Stimulated activated CD8-positive, alpha-beta memory T cell treated with anti-CD3 and anti-CD28 coated beads, Interleukin-15, amount 100 ng/mL, for 1 hour (primary cell): ENCODE results near the gene TMEM43.
A peak's percentile ranks its signal among the peaks of the same experiment; 100 is the strongest.
"Not testable (repeated sequence)": the region's sequence is repeated elsewhere in the genome, so short reads cannot be mapped to it uniquely, and the experiment has no call there.

ENCODE experiments used
- DNase-seq: peaks from one replicate; pipeline ENCODE4 v3.0.0-alpha.2; 2020; ENCODE audit warnings: low read depth

The TMEM43 gene

GRCh38 chr3:14124615-14125192 is at the start of gene TMEM43, which contains the start of gene CHCHD4:
Gene TMEM43, plus strand, starts transcription at chr3:14125052. Its CDS starts 142 bp downstream, at chr3:14125194.
Gene CHCHD4, minus strand, starts transcription at chr3:14124870. Its CDS starts 194 bp downstream, at chr3:14124676.
- DNase-seq, result peak; percentile 97

DNA sequence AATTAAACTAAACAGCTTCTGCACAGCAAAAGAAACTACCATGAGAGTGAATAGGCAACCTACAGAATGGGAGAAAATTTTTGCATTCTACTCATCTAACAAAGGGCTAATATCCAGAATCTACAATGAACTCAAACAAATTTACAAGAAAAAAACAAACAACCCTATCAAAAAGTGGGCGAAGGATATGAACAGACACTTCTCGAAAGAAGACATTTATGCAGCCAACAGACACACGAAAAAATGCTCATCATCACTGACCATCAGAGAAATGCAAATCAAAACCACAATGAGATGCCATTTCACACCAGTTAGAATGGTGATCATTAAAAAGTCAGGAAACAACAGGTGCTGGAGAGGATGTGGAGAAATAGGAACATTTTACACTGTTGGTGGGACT is 49.6 kb upstream of the TMEM43 start:
- DNase-seq, result not testable (repeated sequence)

- DNase-seq, result no peak
These were observed 47.5 kb upstream of the TMEM43 start for GRCh38 chr3:14077310-14077709.

GRCh38 chr3:14082108-14082657 is 42.7 kb upstream of the TMEM43 start:
- DNase-seq, result no peak

DNA sequence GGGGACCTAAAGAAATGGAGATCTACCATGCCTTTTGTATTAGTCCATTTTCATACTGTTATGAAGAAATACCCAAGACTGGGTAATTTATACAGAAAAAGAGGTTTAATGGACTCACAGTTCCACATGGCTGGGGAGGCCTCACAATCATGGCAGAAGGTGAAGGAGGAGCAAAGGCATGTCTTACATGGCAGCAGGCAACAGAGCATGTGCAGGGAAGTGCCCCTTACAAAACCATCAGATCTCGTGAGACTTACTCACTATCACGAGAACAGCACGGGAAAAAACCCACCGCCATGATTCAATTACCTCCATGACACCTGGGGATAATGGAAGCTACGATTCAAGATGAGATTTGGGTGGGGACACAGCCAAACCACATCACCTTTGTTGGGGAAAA is 37.4 kb upstream of the TMEM43 start:
- DNase-seq, result not testable (repeated sequence)

- not testable (repeated sequence) for DNase-seq
These were observed 32.9 kb upstream of the TMEM43 start for GRCh38 chr3:14091959-14092358.

- DNase-seq, result no peak
These were observed 32.4 kb upstream of the TMEM43 start for GRCh38 chr3:14092464-14092863.

GRCh38 chr3:14093831-14094230 is 31.0 kb upstream of the TMEM43 start:
- no peak for DNase-seq

- DNase-seq, result no peak
These were observed 28.1 kb upstream of the TMEM43 start for GRCh38 chr3:14096742-14097141.

DNA sequence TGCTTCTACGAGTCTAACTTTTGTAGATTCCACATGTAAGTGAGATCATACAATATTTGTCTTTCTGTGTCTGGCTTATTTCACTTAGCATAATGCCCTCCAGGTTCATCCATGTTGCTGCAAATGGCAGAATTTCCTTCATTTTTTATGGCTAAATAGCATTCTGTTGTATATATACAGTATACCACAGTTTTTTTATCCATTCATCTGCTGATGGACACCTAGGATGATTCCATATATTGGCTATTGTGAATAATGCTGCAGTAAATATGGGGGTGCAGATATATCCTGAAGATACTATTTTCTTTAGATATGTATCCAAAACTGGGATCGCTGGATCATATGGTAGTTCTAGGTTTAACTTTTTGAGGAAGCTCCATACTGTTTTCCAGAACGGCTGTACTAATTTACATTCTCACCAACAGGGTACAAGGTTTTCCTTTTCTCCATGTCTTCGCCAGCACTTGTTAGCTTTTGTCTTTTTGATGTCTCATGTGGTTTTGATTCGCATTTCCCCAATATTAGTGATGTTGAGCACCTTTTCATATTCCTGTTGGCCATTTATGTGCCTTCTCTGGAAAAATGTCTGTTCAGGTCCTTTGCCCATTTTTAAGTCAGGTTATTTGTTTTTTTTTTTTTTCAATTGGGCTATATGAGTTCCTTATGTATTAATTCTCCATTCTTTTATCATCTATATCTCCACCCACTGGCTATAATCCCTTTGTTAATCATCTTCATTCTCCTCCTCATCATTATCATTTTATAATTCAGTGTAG is 27.0 kb upstream of the TMEM43 start:
- no peak for DNase-seq

GRCh38 chr3:14109821-14110220 is 15.0 kb upstream of the TMEM43 start:
- not testable (repeated sequence) for DNase-seq

DNA sequence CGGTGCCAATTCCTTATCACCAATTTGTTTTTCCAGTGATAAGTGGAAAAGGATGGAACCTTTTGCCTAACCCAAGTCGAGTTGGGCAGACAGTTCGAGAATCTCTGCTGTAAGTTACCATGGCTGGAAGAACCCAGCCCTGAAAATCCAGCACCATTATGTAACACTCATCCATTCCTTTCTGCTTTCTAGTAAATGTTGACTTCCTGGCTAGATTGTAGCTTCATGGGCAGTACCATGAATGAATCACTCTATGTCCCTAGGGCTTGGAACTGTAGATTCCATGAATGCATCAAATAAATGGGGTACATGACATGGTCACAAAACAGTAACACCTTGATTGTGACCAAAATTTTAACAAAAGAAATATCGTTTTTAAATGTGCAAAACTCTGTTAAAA is 14.2 kb upstream of the TMEM43 start:
- DNase-seq, result no peak

DNA sequence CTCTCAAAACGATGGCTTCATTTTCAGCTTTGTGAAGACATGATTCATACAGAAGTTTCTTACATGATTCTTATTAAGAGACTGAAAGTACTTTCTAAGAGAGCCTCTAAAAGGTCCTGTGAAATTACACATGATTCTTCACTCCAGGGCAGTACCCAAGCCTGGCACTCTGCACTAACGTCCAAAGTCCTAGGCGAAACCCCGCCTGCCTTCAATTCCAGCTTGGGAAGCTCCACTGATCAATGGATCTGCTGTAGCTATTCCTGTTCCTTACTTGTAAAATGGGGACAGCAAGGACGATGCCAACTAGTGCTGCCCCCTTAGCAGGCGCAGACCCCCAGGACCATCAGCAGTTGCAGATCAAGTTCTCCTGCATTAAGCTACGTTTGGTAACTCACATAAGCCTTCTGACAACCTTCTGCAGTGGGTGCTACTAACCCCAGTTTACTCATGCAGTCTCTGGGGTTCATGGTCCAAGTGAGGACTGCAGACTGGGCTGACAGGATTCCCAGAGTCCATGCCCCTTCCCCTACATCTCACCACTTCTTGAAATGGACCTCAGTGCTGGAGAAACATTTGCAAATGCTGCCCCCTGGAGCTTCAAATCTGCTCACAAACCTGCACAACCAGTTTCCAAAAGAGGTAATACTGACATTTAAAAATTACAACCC is 10.8 kb upstream of the TMEM43 start:
- DNase-seq, result no peak

- DNase-seq, result no peak
These were observed 7.1 kb upstream of the TMEM43 start for GRCh38 chr3:14117468-14118399.

DNA sequence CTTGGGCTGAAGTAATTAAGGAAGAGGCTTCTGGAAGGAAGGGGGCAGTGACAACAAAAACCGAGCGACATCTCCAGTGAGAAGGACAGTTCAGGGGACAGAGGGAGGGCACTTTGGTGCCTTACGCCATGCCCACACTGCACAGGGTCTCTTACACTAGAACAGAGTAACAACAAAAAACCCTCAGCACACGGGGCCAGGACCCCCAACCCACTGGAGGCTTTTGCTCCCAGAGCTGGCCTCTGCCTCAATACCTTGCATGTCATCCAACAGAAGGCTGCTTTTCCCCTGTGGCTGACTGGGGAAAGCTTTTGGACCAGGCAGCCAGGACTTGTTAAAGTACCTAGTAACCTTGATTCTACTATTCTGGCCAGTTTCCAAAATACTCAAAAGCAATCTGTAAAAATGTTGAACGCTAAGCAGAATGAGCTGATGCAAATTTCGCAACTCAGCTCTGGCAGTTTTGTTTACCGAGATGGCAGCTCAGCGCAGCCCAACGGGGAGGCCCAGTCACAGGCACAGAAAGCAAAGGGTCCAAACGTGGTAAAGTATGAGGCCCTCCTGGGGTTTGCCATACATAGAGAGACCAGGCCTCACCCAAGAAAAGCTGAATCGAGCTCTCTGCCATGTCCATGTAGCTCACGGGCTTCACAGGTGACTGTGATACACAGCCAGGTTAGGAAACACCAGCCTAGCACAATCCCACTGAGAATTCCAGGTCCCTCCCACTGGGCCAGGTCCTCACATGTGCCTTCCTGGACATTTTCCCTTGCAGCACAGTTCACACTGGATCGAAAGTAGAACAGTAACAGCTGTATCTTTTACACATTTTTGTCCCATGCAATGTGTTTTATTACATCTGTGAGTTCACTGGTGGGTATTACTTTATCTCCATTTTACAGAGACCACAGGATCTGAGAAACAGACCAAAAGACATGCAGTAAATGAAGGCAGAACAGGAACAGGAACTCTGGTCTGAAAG is 6.2 kb upstream of the TMEM43 start:
- no peak for DNase-seq

DNA sequence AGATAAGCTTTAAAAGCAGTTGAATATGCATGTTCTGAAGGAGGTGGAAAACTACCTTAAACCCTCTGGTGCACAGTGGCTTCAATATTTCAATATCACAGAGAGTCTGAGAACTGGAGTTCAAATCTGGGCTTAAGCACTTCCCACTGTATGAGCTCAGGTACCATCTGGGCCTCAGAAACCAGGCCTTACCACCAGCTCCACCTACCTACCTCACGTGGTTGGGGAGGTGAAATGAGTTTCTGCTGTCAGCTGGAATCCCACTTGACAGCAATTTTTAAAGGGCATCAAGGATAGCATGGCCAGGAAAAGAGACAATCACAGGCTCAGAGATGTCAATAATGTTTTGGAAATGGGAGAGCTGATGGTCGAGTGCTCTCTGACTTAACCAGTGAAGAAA is 5.2 kb upstream of the TMEM43 start:
- no peak for DNase-seq

DNA sequence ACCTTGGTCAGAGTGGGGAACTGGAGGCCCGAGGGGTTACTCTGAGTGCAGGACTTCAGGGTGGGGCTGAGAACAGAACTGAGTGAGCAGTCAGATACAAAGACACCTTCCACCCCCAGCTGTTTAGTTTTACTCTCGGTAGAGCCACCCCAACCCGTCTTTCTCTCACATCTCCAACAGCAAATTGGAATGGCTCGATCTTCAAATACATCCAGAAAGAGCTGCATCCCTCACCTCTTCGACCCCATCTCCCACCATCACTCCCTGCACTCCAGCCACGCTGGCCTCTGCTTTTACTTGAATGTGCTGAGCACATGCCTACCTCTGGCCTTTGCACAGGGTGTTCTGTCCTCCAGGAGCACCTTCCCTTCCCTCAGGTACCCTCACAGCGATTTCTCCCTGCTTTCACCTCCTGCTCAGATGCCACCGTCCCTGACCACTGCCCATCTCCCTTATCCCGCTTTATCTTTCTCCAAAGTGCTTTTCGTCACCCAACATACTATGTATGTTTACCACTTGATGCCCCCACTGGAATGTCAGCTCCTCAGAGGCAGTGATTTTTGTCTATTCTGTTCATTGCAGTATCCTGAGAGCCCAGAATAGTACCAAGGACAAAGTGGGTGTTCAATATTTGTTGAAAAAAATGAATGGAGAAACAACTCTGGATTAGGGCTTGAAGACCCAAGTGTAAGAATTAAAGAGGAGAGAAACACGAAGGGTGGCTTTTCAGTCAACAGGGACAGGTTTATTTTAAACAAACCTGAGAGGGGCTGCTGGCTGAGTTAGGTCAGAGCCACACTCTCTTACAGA is 4.5 kb upstream of the TMEM43 start:
- DNase-seq, result no peak

- not testable (repeated sequence) for DNase-seq
These were observed 3.9 kb upstream of the TMEM43 start for GRCh38 chr3:14120921-14121448.

DNA sequence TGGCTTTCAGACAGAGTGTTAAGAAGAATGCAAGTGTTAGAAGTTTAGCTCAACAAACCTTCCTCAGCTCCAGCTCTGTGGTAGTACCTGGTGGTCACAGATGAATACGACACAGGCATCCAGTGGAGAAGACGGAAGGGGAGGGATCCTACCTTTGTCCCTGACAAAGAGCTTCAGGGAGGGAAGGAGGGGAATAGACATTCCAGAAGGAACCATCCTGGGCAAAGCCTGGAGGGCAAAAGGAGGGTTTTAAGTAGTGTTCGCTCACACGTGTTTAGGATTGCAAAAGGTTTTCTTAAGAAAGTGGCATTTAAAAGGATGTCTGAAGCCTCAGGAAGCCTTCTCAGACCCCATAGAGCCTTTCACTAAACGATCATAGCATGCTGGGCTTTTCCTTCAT is 3.0 kb upstream of the TMEM43 start:
- no peak for DNase-seq
